Hematopoietic multipotent progenitor cell treated with erythropoietin and hydrocortisone succinate and interleukin-3 and kit ligand, for 15 days (in vitro differentiated cells): Measurements from ENCODE around the gene HOXD3.

Experiments used
- DNase-seq: peaks from one replicate; pipeline ENCODE4 v3.0.0-alpha.2; 2015; ENCODE audit warnings: low spot score

The HOXD3 gene

DNA sequence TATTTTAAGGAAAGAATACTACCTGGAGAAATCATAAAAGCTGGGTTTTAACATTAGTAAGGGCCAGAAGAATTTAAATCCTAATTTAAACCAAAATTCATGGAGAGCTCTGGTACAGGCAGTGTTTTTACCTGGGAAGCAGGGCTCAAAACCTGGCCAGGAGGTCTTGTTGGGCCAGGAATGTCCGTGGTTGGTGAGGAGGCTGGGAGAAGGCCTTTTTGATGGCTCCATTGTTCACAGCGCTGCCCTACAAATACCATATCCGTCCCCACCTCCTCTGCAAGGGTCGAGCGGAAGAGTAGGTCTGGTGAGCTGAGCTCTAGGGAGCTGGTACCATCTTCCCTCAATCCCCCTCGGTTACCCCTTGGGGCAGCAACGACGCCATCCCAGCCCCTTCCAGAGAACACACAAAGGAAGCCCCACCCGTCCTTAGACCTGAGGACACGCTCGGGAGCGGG lies 20.5 kb downstream of the HOXD3 start:
- DNase-seq: no peak

DNA sequence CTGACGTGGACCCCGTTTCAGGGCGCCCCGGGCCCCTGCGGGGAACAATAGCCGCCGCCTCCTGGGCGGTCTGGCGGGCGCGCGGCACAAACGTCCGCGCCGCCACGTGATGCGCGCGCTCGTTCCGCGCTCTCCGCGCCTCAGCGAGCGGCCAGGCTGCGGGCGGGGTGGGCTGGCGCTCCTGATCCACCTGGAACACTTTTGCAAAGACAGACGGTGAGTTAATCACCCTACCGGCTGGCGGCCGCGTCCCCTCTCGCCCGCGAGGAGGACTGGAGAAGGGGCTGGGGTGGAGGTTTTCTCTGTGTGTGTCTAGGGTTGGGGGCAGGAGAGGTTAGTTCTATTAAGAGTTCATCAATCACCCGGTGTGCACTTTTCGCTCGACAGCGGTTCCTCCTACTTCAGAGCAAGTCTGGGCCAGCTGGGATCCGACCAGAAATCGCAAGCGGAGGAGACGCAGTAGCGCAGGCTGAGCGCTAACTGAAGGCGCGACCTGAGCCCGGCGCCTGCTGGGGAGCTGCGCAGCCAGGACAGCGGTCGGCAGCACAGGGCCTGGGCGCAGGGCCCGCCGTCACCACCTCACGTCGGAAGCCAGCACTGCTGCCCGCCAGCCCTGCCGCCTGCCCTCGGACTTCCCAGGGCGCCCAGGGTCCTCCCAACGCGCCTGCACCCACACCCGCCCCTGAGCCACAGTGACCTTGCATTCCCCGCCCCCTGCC lies 21.1 kb downstream of the HOXD3 start:
- no peak for DNase-seq

DNA sequence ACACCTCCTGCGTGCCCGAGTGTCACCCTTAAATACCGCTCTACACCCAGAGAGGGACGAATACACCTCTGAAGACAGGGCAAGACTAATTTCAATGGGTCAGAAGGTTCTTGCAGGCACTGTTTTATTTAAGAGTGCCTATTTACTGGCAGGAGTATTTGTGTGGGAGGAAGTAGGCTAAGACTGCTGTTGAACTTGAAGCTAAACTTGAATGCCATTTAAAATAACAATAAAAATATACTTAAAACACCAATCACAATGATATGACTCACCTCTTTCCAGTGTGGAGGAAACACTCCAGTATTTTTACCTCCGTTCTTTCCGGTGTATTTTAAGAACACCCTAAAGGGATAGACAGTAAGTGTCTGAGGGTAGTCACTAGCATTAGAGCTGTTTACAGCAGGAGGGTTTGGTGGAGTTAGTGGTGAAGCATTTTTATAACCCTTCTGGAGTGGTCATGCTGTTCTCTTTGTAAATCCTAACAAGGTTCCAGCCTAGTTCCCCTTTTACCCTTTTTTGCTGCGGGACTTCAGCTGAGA lies 21.7 kb downstream of the HOXD3 start:
- DNase-seq: no peak

DNA sequence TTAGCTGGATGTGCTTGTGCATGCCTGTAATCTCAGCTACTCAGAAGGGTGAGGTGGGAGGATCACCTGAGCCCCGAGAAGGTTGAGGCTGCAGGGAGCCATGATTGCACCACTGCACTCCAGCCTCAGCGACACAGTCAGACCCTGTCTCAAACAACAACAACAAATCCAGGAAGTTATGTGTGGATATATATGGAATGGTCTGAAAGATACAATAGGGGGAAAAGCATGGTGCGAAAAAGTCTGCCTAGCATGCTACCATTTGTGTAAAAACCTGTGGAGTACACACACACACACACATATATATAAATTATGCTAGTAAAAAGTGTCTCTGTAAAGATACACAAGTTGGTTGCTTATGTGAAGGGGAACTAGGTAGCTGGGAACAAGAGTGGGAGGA lies 24.4 kb downstream of the HOXD3 start:
- DNase-seq: no peak

DNA sequence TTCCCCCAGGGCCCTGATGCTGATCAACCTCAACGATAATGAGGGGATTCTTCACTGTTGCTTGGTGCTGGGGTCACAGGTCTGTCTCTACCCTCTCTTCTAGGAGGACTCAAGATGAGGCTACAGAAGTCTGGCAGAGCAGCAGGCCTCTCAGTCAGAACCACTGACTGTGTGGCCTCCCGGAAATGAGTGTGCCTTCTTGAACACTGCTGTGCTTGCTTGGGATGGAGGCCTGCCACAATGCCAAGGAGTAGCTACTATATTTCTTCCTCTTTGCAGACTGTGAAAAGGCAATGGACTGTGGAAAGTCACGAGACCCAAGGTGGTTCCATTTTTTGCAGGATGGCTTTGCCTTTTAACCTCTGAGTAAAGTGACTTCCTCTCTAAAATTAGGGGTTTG lies 25.6 kb downstream of the HOXD3 start:
- DNase-seq: no peak

DNA sequence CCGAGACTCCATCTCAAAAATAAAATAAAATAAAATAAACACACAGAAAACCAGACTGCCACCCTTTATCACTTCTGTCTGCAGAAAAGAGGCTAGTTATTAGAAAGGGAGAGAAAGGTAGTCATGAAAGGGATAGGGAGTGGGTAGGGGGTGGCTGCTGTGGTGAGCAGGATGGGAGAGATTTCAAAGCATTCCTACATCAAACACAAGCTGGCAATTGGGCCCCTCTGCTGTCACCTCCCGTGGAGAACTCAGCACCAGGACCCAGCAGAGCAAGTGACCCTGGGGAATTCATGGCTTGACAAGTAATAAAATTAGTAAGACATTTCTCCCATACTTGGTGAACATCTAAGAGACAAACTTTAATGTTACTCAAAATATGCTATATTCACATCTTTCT lies 27.6 kb downstream of the HOXD3 start:
- no peak for DNase-seq

DNA sequence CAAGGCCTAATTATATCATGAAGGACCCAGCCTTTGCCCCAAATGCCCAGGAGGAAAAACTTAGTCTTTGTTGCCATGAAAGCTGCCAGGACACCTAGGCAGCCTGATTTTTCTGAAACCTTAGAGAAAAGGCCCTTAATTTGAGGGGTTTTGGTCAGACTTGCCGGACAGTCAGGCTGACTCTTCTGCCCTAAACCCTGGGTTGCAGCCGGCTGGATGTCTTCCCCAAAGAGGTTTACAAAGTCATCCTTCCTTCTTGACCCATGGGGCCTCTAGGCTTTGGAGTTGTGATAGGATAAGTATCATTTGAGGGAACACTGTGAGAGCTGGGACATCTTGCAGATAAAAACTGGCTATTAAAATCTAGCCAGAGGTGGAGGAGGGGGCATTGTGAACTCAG lies 28.9 kb downstream of the HOXD3 start:
- no peak for DNase-seq

DNA sequence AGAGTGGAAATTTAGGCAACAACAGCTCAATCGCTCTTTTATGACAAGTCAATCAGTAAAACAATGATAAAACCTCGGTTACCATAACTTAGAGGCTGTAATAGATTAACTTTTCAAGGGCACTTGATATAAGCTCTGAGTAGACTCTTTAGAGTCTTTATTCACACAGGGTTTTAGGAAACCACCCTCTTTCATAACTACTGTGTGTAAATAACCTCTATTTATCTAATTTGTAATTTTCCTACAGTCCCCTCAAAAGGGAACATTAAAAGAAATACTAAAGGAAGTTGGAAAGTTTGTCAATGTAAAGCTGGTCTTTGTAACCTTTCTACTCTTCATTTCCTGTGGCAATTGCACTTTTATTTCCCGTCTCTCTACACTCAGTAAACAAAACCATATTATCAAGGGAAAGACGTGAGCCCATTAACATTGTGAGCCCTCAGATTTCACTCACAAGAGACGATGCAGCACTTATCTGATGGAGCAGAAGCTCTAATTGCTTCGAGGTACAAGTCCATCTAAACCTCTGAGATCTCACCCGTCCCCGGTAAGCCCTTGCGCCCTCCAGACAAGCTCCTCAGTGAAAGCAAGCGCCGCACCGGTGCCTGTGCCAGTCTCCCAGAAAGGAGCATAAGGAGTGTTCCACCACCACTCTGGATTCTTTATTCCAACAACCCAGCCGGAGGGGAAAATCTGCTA lies 30.2 kb downstream of the HOXD3 start:
- DNase-seq: no peak

DNA sequence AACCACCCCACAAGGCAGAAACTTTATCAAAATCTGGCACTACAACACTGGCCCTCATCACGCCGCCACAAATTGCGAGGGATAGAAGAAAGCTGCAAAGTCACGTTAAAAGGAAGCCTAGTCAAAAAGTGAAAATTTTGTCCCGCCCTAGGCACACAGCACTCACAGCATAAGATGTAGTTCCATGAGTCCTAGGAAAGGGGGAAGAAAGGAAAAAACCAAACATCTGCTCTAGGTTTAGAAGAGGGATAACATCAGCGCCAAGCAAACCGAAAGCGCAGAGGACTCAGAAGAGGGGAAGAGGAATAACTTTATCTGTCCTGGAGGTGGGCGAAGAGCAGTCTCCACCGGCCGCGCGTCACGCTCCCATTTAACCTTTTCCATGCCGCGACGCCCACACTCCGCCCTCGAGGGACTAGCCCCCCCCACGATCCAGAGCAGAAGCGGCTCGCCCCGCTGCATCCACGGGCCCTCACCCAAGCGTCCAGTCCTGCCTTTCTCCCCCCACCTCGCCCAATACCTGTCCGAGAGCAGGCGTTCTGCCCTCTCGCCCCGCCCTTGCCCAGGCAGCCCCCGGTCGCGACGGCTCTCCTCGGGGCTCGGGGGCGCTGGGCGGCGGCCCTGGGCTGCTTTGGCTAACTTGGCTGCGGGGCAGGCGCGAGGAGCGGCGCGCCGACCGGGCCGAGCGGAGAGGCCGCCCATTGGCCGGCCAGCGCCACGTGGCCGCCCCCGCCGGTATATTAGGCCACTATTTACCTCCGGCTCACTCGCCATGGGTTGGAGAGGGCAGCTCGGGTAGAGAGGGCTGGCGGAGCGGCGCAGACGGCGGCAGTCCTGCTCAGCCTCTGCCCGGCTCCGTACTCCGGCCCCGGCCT lies 31.0 kb downstream of the HOXD3 start, which contains the start of gene HOXD1:
HOXD1 (plus strand) TSS at position 770 of the 875 bp plus-strand sequence. CDS start 134 bp downstream, outside the sequence.
- DNase-seq: no peak

DNA sequence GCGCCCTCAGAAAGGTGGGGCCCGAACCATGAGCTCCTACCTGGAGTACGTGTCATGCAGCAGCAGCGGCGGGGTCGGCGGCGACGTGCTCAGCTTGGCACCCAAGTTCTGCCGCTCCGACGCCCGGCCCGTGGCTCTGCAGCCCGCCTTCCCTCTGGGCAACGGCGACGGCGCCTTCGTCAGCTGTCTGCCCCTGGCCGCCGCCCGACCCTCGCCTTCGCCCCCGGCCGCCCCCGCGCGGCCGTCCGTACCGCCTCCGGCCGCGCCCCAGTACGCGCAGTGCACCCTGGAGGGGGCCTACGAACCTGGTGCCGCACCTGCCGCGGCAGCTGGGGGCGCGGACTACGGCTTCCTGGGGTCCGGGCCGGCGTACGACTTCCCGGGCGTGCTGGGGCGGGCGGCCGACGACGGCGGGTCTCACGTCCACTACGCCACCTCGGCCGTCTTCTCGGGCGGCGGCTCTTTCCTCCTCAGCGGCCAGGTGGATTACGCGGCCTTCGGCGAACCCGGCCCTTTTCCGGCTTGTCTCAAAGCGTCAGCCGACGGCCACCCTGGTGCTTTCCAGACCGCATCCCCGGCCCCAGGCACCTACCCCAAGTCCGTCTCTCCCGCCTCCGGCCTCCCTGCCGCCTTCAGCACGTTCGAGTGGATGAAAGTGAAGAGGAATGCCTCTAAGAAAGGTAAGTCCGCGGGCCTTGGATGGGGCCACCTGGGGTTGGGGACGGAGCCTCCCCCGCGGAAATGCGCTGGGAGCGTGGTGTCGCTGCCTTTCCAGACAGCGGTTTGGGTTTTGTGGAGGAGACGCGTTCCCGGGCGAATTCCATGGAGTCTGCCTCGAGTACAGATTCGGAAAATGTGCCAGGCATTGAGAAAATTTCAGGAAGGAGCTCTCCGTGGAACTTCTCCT lies 31.9 kb downstream of the HOXD3 start:
- DNase-seq: no peak

DNA sequence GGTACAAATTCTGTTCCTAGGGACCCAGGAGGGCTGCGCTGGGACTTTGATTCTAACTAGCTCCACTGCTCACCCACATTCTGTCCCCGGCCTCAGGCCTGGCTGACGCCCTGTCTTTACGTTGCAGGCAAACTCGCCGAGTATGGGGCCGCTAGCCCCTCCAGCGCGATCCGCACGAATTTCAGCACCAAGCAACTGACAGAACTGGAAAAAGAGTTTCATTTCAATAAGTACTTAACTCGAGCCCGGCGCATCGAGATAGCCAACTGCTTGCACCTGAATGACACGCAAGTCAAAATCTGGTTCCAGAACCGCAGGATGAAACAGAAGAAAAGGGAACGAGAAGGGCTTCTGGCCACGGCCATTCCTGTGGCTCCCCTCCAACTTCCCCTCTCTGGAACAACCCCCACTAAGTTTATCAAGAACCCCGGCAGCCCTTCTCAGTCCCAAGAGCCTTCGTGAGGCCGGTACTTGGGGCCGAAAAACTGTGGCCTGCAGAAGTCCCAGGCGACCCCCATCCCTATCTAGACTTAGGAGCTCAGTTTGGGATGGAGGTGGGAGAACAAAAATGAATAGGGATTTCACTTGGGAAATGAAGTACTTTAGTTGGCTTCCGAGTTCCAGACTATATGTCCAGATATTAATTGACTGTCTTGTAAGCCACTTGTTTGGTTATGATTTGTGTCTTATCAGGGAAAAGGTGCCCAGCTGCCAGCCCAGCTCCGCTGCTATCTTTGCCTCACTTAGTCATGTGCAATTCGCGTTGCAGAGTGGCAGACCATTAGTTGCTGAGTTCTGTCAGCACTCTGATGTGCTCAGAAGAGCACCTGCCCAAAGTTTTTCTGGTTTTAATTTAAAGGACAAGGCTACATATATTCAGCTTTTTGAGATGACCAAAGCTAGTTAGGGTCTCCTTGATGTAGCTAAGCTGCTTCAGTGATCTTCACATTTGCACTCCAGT lies 32.9 kb downstream of the HOXD3 start:
- DNase-seq: no peak

DNA sequence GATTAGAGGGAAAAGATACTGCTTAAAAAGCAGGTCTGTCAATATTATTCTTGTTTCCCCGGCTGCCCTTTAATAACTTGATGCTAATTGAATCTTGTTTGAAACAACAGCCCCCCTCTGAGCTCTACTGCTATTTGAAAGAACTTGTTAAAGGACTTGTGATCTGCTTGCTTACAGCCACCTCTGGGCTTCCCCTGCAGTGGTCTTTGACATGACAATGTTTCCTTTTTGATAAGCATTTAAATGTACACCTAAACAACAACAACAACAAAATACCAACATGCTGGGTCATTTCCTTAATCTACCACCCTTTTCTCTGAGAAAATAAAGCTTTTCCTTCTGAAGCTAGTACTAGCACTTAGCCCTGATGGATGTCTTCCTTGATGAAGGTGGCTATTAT lies 35.2 kb downstream of the HOXD3 start:
- no peak for DNase-seq

DNA sequence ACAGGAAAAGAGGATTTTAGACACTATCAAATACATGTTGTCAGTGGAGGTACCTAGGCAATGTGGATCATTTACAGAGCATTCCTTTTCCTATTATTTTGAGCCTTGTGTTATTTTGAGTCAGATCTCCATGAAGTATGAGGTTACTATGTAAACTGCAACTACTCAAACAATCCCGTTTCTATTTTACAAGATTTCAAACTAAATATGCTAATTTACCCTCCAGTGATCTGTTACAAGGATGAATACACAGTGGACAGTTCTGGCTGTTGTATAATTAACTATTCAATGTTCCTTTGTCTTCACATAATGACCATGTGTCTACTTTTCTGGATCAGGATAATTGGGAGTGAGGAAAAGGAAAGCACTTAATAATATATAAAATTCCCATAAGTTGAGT lies 35.9 kb downstream of the HOXD3 start:
- DNase-seq: no peak

DNA sequence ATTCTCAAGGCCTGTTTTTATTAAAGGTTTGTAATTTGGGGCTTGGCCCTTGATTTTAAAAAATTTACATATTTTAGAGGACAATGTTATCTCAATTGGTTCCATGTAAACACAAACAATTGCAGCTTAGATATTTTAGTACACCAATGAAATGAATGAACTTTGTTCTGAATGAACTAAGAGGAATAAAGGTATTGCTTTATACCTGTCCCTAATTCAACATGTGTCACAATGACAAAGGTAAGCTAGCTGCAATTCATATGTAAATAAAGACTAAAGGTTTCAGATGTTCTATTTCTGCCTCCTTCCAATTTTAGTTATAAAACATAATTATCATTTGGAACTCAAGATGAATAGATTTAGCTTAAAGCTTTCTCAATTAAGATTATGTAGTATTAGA lies 42.8 kb downstream of the HOXD3 start:
- DNase-seq: no peak

DNA sequence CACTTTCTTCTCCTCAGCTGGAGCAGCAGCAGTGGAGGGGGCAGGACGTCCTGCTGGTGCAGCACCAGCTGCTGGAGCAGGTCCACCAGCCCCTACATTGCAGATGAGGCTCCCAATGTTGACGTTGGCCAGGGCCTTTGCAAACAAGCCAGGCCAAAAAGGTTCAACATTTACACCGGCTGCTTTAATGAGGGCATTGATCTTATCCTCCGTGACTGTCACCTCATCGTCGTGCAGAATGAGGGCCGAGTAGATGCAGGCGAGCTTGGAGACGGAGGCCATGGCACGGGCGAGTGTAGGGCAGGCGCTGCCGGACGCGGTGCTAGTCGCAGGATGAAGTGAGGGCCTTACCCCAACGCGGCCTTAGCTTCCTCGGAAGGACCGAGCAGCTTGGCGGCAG lies 43.9 kb downstream of the HOXD3 start:
- DNase-seq: no peak

DNA sequence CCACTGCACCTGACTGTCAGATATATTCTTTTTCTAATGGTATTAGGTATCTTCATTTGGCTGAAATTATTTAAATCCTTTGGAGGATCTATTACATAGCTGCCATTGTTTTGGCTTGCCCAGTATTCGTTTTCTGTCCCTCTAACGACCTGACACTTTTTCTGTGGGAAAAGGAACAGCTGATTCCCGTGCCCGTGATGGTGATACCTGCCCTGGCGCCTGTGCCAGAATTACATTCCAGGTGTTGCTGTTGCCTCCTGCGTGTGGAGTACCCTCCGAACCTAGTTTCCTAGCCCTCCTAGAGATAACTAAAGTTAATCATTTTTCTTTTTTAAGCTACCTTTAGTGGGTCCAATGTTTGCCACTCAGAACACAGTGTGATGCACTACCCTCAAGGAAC lies 45.4 kb downstream of the HOXD3 start:
- DNase-seq: no peak

DNA sequence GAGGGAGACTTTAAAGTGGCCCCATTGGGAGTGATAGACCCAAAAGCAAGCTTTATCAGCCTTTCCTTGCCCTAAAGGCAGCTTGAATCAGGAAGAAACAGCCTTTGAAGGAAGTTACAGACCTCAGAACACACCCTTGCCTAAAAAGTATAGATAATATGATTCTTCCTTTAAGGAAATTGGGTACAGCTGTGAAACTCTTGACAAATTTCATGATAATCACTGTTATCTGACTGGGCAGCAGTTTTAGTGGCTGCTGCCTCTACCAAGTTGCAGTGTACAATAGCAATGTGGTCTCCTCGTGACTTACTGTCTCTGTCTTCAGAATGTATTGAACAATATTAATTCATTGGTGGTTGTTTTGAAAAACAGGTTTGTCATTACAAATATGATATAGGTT lies 48.0 kb downstream of the HOXD3 start:
- DNase-seq: no peak

DNA sequence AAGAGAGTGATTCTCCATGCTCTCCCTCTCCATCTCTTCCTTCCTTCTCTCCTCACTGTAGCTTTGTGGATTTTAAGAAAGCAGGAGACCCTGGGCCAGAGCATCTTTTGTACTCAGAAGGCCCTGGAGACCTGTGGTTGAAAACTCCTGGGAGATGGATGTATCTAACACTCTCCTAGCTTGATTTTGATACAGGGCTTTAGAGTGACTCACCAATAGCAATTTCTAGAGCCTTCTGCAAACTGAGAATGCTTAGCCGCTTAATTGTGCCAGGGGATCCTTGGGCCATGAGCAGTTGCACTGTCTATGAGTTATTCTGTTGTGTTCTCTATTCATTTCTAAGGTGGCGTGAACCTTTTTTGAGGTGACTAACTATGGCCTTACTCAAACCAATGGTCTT lies 49.0 kb downstream of the HOXD3 start:
- no peak for DNase-seq

DNA sequence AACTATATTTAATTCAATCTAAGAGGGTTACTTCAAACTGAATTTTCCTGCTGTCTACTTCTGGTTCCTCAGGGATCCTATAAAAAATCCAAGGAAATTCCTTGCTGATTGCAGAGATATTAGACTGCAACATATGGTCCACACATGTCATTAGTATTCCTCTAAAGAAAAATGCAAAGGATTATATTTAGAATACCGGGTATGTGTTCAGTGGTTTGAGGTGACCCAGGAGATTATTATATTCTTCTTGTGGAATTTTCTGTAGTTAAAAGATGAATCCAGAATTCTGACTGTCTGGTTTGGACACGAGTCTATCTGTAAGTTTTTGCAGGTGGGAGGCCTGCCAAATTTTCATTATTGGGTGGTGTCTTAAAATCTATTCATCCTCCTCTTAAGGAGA lies 49.6 kb downstream of the HOXD3 start:
- no peak for DNase-seq

DNA sequence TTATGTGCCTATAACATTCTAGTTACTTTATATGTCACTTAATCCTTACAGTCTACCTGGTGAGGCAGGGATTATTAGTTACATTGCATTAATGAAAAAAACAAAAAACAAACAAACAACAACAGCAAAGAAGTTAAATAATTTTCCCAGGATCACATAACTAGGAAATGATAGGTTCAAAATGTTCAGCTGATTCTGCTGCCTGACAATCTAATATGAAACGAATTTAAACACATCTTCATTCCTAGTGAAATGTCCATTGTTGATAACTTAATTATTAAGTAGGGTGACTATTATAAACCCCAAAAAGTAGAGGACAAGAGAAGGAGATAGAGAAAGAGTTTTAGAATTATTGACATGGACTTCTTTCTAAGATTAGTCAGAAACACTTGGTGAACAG lies 54.0 kb downstream of the HOXD3 start:
- DNase-seq: no peak
